Neuron (in vitro differentiated cells): ENCODE data around the gene CCDC74B.
"Not testable (repeated sequence)": the region's sequence is repeated elsewhere in the genome, so short reads cannot be mapped to it uniquely, and the experiment has no call there.

Source experiments
- H2AFZ ChIP-seq: one replicate; pipeline ENCODE4 v1.6.1; 2013; ENCODE audit warnings: low read depth, mild to moderate bottlenecking, inconsistent platforms, low read length, moderate library complexity
- H3K27me3 ChIP-seq: one replicate; pipeline ENCODE4 v1.6.1; 2013; ENCODE audit warnings: low read length; ENCODE audit not compliant: insufficient read depth
- H3K36me3 ChIP-seq: one replicate; pipeline ENCODE4 v1.6.1; 2013; ENCODE audit warnings: low read length; ENCODE audit not compliant: insufficient read depth
- H3K4me1 ChIP-seq: one replicate; pipeline ENCODE4 v1.6.1; 2013; ENCODE audit warnings: low read length; ENCODE audit not compliant: insufficient read depth
- H3K4me3 ChIP-seq: 2 replicates; pipeline ENCODE4 v1.5.1; 2013; ENCODE audit warnings: mild to moderate bottlenecking, low read length, moderate library complexity
- H3K9me3 ChIP-seq: one replicate; pipeline ENCODE4 v1.6.1; 2013; ENCODE audit warnings: low read length

Gene CCDC74B

GRCh38 chr2:130150181-130151144, 5.6 kb upstream of the CCDC74B start:
- no peak overlapping the region for H3K4me3 ChIP-seq
- no peaks in the 10 kb centered on the region for H3K9me3 ChIP-seq
- no peak overlapping the region for H2AFZ ChIP-seq
- H3K27me3 ChIP-seq, result no peaks in the 10 kb centered on the region
- H3K36me3 ChIP-seq, result peaks cover 22% of the 10 kb centered on the region
- no peaks in the 10 kb centered on the region for H3K4me1 ChIP-seq

GRCh38 chr2:130148515-130148914, 3.6 kb upstream of the CCDC74B start:
- not testable (repeated sequence) for H3K4me1 ChIP-seq, H2AFZ ChIP-seq, H3K27me3 ChIP-seq, H3K4me3 ChIP-seq, H3K9me3 ChIP-seq
- peaks cover 11% of the 10 kb centered on the region for H3K36me3 ChIP-seq

- not testable (repeated sequence) for H2AFZ ChIP-seq, H3K9me3 ChIP-seq, H3K4me1 ChIP-seq, H3K27me3 ChIP-seq, H3K4me3 ChIP-seq, H3K36me3 ChIP-seq
Measured at GRCh38 chr2:130143266-130144039, 1.5 kb downstream of the CCDC74B start.

GRCh38 chr2:130142396-130143265, 2.3 kb downstream of the CCDC74B start:
- H3K4me1 ChIP-seq, H3K4me3 ChIP-seq, H3K9me3 ChIP-seq, H3K27me3 ChIP-seq, H3K36me3 ChIP-seq, H2AFZ ChIP-seq: not testable (repeated sequence)

GRCh38 chr2:130141645-130142370, 3.1 kb downstream of the CCDC74B start:
- not testable (repeated sequence) for H3K4me1 ChIP-seq, H3K4me3 ChIP-seq, H3K27me3 ChIP-seq, H3K9me3 ChIP-seq, H3K36me3 ChIP-seq, H2AFZ ChIP-seq

- not testable (repeated sequence) for H3K9me3 ChIP-seq, H3K4me3 ChIP-seq
Measured at GRCh38 chr2:130141002-130141401, 3.9 kb downstream of the CCDC74B start.

GRCh38 chr2:130140516-130140915, 4.4 kb downstream of the CCDC74B start:
- not testable (repeated sequence) for H3K36me3 ChIP-seq, H3K4me3 ChIP-seq, H3K27me3 ChIP-seq, H2AFZ ChIP-seq, H3K4me1 ChIP-seq, H3K9me3 ChIP-seq

More at GRCh38 chr2:130141002-130141401, 3.9 kb downstream of the CCDC74B start:
- H3K27me3 ChIP-seq, H3K36me3 ChIP-seq, H3K4me1 ChIP-seq, H2AFZ ChIP-seq: not testable (repeated sequence)

- not testable (repeated sequence) for H3K9me3 ChIP-seq, H3K4me3 ChIP-seq, H3K4me1 ChIP-seq, H3K27me3 ChIP-seq, H2AFZ ChIP-seq, H3K36me3 ChIP-seq
Measured at GRCh38 chr2:130139331-130140280, 5.3 kb downstream of the CCDC74B start.

GRCh38 chr2:130138841-130139251, 6.1 kb downstream of the CCDC74B start:
- not testable (repeated sequence) for H3K27me3 ChIP-seq, H2AFZ ChIP-seq, H3K36me3 ChIP-seq, H3K4me3 ChIP-seq, H3K9me3 ChIP-seq, H3K4me1 ChIP-seq

GRCh38 chr2:130138326-130138725, 6.6 kb downstream of the CCDC74B start:
- not testable (repeated sequence) for H3K9me3 ChIP-seq, H3K4me1 ChIP-seq, H3K27me3 ChIP-seq, H3K4me3 ChIP-seq, H2AFZ ChIP-seq, H3K36me3 ChIP-seq

- H3K9me3 ChIP-seq, H3K4me1 ChIP-seq: not testable (repeated sequence)
Measured at GRCh38 chr2:130137118-130137517, 7.8 kb downstream of the CCDC74B start.

GRCh38 chr2:130136546-130136945, 8.4 kb downstream of the CCDC74B start:
- H3K4me3 ChIP-seq, H3K9me3 ChIP-seq, H2AFZ ChIP-seq, H3K4me1 ChIP-seq, H3K27me3 ChIP-seq, H3K36me3 ChIP-seq: not testable (repeated sequence)

More at GRCh38 chr2:130137118-130137517, 7.8 kb downstream of the CCDC74B start:
- not testable (repeated sequence) for H3K4me3 ChIP-seq, H3K27me3 ChIP-seq, H2AFZ ChIP-seq, H3K36me3 ChIP-seq
